Measurements from ENCODE around the gene ZCCHC8. TPM values are rescaled to one million over a fixed set of nuclear protein-coding genes. Genes with fewer than 3 reads are reported as not detected.

ZCCHC8 gene
- total and polyA plus RNA-seq, 2 donors (not counting 1 experiment from before 2014, with no cell fraction given), result 10.9 to 23.8 TPM

GRCh38 chr12:122457627-122458026, 43.1 kb downstream of the ZCCHC8 start:
- DNase-seq (ENCODE audit: low read depth in 2 of 2), result no peak
- no peak for TF ChIP-seq CTCF (conservative IDR thresholded peaks at IDR 0.05 in 1 of 2, IDR thresholded peaks at IDR 0.05 in 1 of 2; ENCODE audit: low read depth in 1 of 2, low read length in 2 of 2)
- no peak for TF ChIP-seq EZH2 (IDR thresholded peaks at IDR 0.05; ENCODE audit: low read length, missing control alignments)
- H4K20me1 ChIP-seq (ENCODE audit: control insufficient read depth, extremely low read depth, insufficient read depth, low read length), result no peaks in the 10 kb centered on the region

GRCh38 chr12:122454739-122455138, 46.0 kb downstream of the ZCCHC8 start:
- Histone ChIP-seq H3K4me3 (replicated peaks in 1 of 4; ENCODE audit: control extremely low read depth in 1 of 4, insufficient read depth in 1 of 4, low read depth in 3 of 4, low read length in 4 of 4) (no peak overlapping the region), H4K20me1 (ENCODE audit: control insufficient read depth, extremely low read depth, insufficient read depth, low read length) (no peaks in the 10 kb centered on the region), H3K36me3 (ENCODE audit: control insufficient read depth, insufficient read depth, low read length) (no peaks in the 10 kb centered on the region), H2AFZ (ENCODE audit: low read length) (no peak overlapping the region), H3K9me3 (ENCODE audit: control insufficient read depth, insufficient read depth, low read depth, low read length) (no peaks in the 10 kb centered on the region), H3K27me3 (ENCODE audit: control insufficient read depth, insufficient read depth, low read length) (no peaks in the 10 kb centered on the region), H3K4me1 (ENCODE audit: control insufficient read depth, extremely low read depth, insufficient read depth, low read length) (peaks cover 2% of the 10 kb centered on the region), H3K4me2 (ENCODE audit: extremely low read depth, insufficient read depth, low read length) (no peak overlapping the region), H3K9ac (ENCODE audit: insufficient read depth, low read length) (no peak overlapping the region), H3K79me2 (ENCODE audit: control insufficient read depth, insufficient read depth, low read length) (no peaks in the 10 kb centered on the region), H3K27ac (ENCODE audit: insufficient read depth, low read length) (no peak overlapping the region)
- DNase-seq (ENCODE audit: low read depth in 2 of 2), result no peak
- TF ChIP-seq CTCF (conservative IDR thresholded peaks at IDR 0.05 in 1 of 2, IDR thresholded peaks at IDR 0.05 in 1 of 2; ENCODE audit: low read depth in 1 of 2, low read length in 2 of 2), result no peak
- no peak for TF ChIP-seq EZH2 (IDR thresholded peaks at IDR 0.05; ENCODE audit: low read length, missing control alignments)

More at GRCh38 chr12:122457627-122458026, 43.1 kb downstream of the ZCCHC8 start:
- H3K27ac ChIP-seq (ENCODE audit: insufficient read depth, low read length), result no peak overlapping the region
- no peaks in the 10 kb centered on the region for H3K79me2 ChIP-seq (ENCODE audit: control insufficient read depth, insufficient read depth, low read length)
- no peaks in the 10 kb centered on the region for H3K9me3 ChIP-seq (ENCODE audit: control insufficient read depth, insufficient read depth, low read depth, low read length)
- no peak overlapping the region for H3K4me3 ChIP-seq (replicated peaks in 1 of 4; ENCODE audit: control extremely low read depth in 1 of 4, insufficient read depth in 1 of 4, low read depth in 3 of 4, low read length in 4 of 4)
- no peaks in the 10 kb centered on the region for H3K27me3 ChIP-seq (ENCODE audit: control insufficient read depth, insufficient read depth, low read length)
- no peak overlapping the region for H2AFZ ChIP-seq (ENCODE audit: low read length)
- H3K4me1 ChIP-seq (ENCODE audit: control insufficient read depth, extremely low read depth, insufficient read depth, low read length), result peaks cover 2% of the 10 kb centered on the region
- no peak overlapping the region for H3K9ac ChIP-seq (ENCODE audit: insufficient read depth, low read length)
- no peaks in the 10 kb centered on the region for H3K36me3 ChIP-seq (ENCODE audit: control insufficient read depth, insufficient read depth, low read length)
- no peak overlapping the region for H3K4me2 ChIP-seq (ENCODE audit: extremely low read depth, insufficient read depth, low read length)

- no peak for TF ChIP-seq CTCF (conservative IDR thresholded peaks at IDR 0.05 in 1 of 2, IDR thresholded peaks at IDR 0.05 in 1 of 2; ENCODE audit: low read depth in 1 of 2, low read length in 2 of 2)
- no peak for TF ChIP-seq EZH2 (IDR thresholded peaks at IDR 0.05; ENCODE audit: low read length, missing control alignments)
- Histone ChIP-seq H3K79me2 (ENCODE audit: control insufficient read depth, insufficient read depth, low read length) (no peaks in the 10 kb centered on the region), H3K4me1 (ENCODE audit: control insufficient read depth, extremely low read depth, insufficient read depth, low read length) (peaks cover under 1% of the 10 kb centered on the region), H3K27ac (ENCODE audit: insufficient read depth, low read length) (no peak overlapping the region), H3K9ac (ENCODE audit: insufficient read depth, low read length) (no peak overlapping the region), H4K20me1 (ENCODE audit: control insufficient read depth, extremely low read depth, insufficient read depth, low read length) (no peaks in the 10 kb centered on the region), H3K4me2 (ENCODE audit: extremely low read depth, insufficient read depth, low read length) (no peak overlapping the region), H2AFZ (ENCODE audit: low read length) (no peak overlapping the region), H3K36me3 (ENCODE audit: control insufficient read depth, insufficient read depth, low read length) (no peaks in the 10 kb centered on the region), H3K9me3 (ENCODE audit: control insufficient read depth, insufficient read depth, low read depth, low read length) (no peaks in the 10 kb centered on the region), H3K4me3 (replicated peaks in 1 of 4; ENCODE audit: control extremely low read depth in 1 of 4, insufficient read depth in 1 of 4, low read depth in 3 of 4, low read length in 4 of 4) (no peak overlapping the region), H3K27me3 (ENCODE audit: control insufficient read depth, insufficient read depth, low read length) (no peaks in the 10 kb centered on the region)
- no peak for DNase-seq (ENCODE audit: low read depth in 2 of 2)
Observed at GRCh38 chr12:122454250-122454721, 46.4 kb downstream of the ZCCHC8 start.

All from fibroblast of lung (primary cell).